ENCODE results near the gene PRKAG2.

PRKAG2 gene

DNA sequence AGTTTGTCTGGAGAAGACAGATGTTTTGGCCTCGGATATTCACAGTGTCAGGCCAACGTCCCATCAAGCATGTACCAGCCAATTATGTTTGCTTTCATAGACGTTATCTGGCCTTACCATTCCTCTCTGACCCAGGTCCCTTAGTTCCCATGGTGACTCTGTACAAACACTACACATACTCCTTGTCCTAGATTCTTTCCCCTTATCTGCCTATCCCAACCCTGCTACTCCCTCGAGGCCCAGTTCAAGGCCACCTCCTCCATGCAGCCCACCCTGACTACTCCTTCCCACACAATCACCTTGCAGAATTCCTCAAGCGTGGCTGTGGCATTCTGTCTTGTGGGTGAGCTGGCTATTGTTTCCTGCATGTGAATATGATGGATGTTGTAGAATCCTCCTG, 155.2 kb downstream of the PRKAG2 start:
- Mint-ChIP-seq H3K36me3 (ENCODE audit: low read depth) (no peaks in the 10 kb centered on the region), H3K27ac (no peak overlapping the region), H3K4me1 (ENCODE audit: low read depth) (no peaks in the 10 kb centered on the region), H3K27me3 (ENCODE audit: low read depth) (no peaks in the 10 kb centered on the region), H3K9me3 (no peaks in the 10 kb centered on the region), H3K4me3 (no peak overlapping the region)
- no peak for DNase-seq (ENCODE audit: low spot score)

DNA sequence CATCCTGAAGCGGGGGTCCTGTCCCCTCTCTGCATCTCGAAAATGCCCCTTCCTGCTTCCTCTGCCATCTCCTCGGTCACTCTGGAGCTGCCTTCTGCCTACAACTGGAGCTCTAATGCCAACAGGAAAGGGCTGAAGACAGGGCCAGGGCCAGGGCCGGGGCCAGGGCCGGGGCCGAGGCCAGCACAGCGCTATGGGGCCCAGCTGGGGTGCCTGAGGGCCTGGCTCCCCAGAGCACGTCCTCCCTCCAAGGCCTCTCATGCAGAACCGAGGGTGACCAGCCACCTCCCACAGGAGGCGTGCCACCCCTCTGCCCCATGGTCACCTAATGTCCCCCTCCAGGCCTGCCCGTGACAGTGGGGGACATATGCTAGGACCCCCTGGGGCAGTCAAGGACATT, 155.7 kb downstream of the PRKAG2 start:
- no peaks in the 10 kb centered on the region for H3K36me3 Mint-ChIP-seq (ENCODE audit: low read depth)
- H3K4me1 Mint-ChIP-seq (ENCODE audit: low read depth), result no peaks in the 10 kb centered on the region
- H3K4me3 Mint-ChIP-seq, result no peak overlapping the region
- no peak for DNase-seq (ENCODE audit: low spot score)
- H3K27ac Mint-ChIP-seq, result no peak overlapping the region
- H3K9me3 Mint-ChIP-seq, result no peaks in the 10 kb centered on the region
- H3K27me3 Mint-ChIP-seq (ENCODE audit: low read depth), result no peaks in the 10 kb centered on the region

DNA sequence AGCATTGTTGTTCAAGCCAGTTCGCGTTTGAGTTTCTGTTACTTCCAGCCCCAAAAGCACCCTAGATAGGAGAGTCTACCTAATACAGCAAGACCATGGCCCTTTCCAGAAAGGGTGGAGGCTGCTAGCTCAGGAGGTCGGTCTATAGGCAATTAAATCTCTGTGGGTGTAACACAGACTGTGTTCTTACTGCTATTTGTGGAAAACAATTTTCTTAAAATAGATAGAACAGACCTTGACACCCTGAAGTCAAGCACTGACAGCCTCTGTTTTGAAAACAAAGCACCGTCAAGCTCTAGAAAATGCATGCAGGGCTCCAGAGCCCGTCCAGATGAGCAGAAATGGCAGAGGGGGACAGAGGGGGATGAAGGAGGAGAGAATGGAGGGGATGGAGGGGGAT, 156.6 kb downstream of the PRKAG2 start:
- no peaks in the 10 kb centered on the region for H3K27me3 Mint-ChIP-seq (ENCODE audit: low read depth)
- no peak overlapping the region for H3K4me3 Mint-ChIP-seq
- no peaks in the 10 kb centered on the region for H3K36me3 Mint-ChIP-seq (ENCODE audit: low read depth)
- no peak overlapping the region for H3K27ac Mint-ChIP-seq
- H3K9me3 Mint-ChIP-seq, result no peaks in the 10 kb centered on the region
- no peaks in the 10 kb centered on the region for H3K4me1 Mint-ChIP-seq (ENCODE audit: low read depth)
- DNase-seq (ENCODE audit: low spot score), result no peak

DNA sequence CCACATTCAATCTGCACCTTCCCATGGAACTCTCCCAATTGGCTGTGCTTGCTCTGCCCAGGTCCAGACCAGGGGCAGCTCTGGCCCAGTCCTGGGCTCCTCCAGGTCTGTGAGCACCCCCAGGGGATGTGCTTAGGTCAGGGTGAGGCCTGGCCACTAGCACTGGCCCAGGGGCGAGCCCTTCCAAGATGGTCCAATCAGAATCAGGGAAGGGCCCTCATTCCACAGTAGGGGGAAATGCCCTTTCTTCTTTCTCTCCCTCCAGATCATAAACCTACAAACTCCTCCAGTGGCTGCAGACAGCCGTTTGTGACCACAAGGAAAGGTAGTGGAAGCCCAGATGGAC, 157.0 kb downstream of the PRKAG2 start:
- H3K36me3 Mint-ChIP-seq (ENCODE audit: low read depth), result no peaks in the 10 kb centered on the region
- H3K4me1 Mint-ChIP-seq (ENCODE audit: low read depth), result no peaks in the 10 kb centered on the region
- no peak overlapping the region for H3K27ac Mint-ChIP-seq
- no peaks in the 10 kb centered on the region for H3K9me3 Mint-ChIP-seq
- no peaks in the 10 kb centered on the region for H3K27me3 Mint-ChIP-seq (ENCODE audit: low read depth)
- no peak for DNase-seq (ENCODE audit: low spot score)
- H3K4me3 Mint-ChIP-seq, result no peak overlapping the region

DNA sequence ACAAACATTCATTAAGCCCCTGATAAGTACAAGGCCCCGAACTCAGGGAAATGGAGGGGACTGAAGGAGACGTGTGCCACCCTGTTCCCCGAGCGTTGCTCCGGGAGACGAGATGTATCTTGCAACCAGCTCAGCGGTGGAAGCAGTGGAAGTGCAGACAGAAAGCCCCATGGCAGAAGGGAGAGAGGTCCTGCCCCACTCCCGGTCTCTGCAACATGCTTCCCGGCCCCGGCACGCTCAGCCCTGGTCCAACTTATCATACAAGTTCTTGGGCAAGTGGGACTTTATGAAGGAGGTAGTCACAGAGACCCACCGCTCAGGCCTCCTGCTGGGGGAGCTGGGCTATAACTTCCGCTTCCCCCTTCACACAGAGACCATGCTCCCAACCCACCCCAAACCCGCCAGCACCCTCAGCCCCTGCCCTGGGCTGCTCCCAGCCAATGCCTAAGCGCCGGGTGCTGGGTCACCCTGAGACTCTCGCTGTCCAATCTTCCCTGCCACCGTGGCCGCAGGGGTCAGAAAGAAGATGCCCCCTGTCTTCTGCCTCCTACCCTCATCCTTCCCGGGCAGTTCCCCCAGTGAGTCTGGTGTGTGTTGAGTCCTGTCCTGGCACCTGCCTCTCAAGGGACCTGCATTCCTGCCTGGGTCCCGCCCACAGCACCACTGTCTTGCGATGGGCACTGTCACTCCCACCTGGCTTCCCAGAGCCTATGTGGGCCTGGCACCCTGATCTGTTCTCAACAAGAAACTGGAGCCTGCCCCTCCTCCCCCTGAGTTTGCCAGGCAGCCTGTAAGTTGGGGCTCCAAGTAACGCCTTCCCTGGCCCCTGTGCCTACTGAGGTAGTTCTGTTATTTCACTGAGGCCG, 157.7 kb downstream of the PRKAG2 start:
- Mint-ChIP-seq H3K27ac (no peak overlapping the region), H3K9me3 (no peaks in the 10 kb centered on the region), H3K4me1 (ENCODE audit: low read depth) (no peaks in the 10 kb centered on the region), H3K27me3 (ENCODE audit: low read depth) (no peaks in the 10 kb centered on the region), H3K4me3 (no peak overlapping the region), H3K36me3 (ENCODE audit: low read depth) (no peaks in the 10 kb centered on the region)
- no peak for DNase-seq (ENCODE audit: low spot score)

DNA sequence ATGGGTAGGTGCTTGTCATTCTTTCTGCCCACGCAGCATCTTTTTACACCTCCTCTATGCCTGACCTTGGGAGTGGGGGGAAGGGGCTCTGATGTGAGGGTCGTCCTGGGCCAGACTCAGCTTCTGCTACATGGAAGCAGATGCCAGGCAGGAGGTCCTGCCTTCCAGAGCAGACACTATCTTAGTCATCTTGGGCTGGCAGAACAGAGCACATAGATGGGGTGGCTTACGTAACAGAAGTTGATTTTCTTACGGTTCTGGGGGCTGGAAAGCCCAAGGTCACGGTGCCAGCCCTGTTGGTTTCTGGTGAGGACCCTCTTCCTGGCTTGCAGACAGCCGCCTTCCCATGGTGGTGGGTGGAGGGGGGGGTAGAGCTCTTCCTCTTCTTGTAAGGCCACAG, 159.0 kb downstream of the PRKAG2 start:
- no peak for DNase-seq (ENCODE audit: low spot score)
- no peaks in the 10 kb centered on the region for H3K27me3 Mint-ChIP-seq (ENCODE audit: low read depth)
- H3K9me3 Mint-ChIP-seq, result no peaks in the 10 kb centered on the region
- H3K4me1 Mint-ChIP-seq (ENCODE audit: low read depth), result no peaks in the 10 kb centered on the region
- H3K4me3 Mint-ChIP-seq, result no peak overlapping the region
- H3K36me3 Mint-ChIP-seq (ENCODE audit: low read depth), result no peaks in the 10 kb centered on the region
- no peak overlapping the region for H3K27ac Mint-ChIP-seq

DNA sequence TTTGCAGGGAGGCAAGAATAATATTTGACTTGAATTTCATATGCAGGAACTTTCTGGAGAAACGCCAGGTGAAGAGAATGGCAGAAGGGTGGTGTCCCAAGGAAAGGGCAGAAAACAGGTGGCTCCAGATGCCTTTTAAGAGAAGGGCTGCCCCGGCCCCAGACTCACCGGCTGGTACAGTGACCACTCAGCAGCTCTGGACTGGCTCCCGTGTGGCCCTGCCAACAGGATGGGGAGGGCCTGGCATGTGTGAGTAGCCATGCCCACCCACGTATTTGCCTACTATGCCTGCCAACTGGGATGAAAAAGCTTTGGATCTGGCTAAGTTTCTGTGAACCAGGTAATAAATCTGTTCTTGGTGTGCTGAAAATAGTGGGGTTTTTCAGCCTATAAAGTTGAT, 159.5 kb downstream of the PRKAG2 start:
- no peaks in the 10 kb centered on the region for H3K36me3 Mint-ChIP-seq (ENCODE audit: low read depth)
- no peaks in the 10 kb centered on the region for H3K9me3 Mint-ChIP-seq
- H3K4me3 Mint-ChIP-seq, result no peak overlapping the region
- H3K27me3 Mint-ChIP-seq (ENCODE audit: low read depth), result no peaks in the 10 kb centered on the region
- H3K4me1 Mint-ChIP-seq (ENCODE audit: low read depth), result no peaks in the 10 kb centered on the region
- DNase-seq (ENCODE audit: low spot score), result no peak
- no peak overlapping the region for H3K27ac Mint-ChIP-seq

DNA sequence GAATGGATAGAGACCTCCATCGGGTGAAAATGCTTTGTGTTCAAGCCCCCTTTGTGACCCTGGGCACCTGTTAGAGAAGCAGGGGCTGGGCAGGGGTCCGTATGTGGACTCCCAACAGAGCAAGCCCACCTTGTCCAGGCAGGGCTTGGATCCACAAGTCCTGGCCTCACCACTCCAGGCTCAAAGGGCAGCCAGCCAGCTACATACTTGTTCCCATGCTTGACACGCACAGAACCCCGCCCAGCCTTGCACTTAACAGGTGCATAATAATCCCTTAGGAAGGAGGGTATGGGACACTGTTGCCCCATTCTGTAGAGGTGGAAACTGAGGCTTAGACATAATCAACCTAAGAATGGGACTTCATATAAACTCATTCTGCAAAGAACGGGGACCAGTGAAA, 160.6 kb downstream of the PRKAG2 start:
- Mint-ChIP-seq H3K4me3 (no peak overlapping the region), H3K9me3 (no peaks in the 10 kb centered on the region), H3K27me3 (ENCODE audit: low read depth) (no peaks in the 10 kb centered on the region), H3K27ac (no peak overlapping the region), H3K4me1 (ENCODE audit: low read depth) (no peaks in the 10 kb centered on the region), H3K36me3 (ENCODE audit: low read depth) (no peaks in the 10 kb centered on the region)
- DNase-seq (ENCODE audit: low spot score), result no peak

DNA sequence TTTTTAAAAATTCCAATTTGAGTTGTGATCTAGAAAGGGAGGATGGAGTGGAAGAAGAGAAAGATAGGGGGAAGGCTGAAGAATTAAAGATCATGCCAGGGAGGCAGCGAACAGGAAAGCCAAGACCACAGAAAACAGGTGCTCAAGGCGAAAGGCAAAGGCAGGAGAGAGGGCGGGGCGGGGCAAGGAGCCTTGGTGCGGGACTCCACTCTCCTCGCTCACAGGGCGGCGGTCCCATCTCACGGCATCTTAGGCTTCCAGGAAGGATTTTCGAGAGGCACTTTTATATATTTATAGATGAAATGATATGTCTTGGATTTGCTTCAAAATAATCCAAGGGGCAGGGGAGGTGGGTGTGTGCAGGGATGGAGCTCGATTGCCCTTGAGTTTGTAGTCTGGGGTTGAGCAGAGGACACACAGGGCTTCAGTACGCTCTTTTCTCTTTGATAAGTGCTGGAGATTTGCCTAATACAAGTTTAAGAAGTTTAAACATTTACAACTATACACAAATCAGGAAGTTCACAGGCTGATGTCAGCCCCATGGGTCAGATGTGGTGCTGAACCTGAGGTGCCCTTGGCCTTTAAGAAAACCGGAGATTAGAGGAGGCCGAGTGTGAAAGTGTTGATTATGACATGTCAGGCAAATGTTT, 161.1 kb downstream of the PRKAG2 start:
- Mint-ChIP-seq H3K9me3 (no peaks in the 10 kb centered on the region), H3K36me3 (ENCODE audit: low read depth) (no peaks in the 10 kb centered on the region), H3K4me3 (no peak overlapping the region), H3K4me1 (ENCODE audit: low read depth) (no peaks in the 10 kb centered on the region), H3K27ac (no peak overlapping the region), H3K27me3 (ENCODE audit: low read depth) (no peaks in the 10 kb centered on the region)
- DNase-seq (ENCODE audit: low spot score), result no peak

DNA sequence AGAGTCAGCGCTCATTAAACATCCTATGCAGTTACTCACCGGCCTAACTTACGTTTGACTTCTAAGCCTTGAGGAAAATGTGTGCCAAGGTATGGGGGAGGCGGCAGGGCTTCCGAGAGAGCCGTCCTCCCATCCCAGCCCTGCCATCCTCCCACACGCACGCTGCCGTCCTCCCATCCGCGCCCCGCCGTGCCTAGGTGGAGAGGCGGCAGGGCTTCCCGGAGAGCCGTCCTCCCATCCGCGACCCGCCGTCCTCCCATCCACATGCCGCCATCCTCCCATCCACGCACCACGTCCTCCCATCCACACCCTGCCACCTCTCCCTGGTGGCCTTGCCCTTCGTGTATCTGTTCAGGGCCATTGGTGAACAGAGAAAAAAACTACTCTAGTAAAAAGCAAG, 162.7 kb downstream of the PRKAG2 start:
- no peak for DNase-seq (ENCODE audit: low spot score)
- Mint-ChIP-seq H3K27ac (no peak overlapping the region), H3K4me3 (no peak overlapping the region), H3K27me3 (ENCODE audit: low read depth) (no peaks in the 10 kb centered on the region), H3K9me3 (no peaks in the 10 kb centered on the region), H3K4me1 (ENCODE audit: low read depth) (no peaks in the 10 kb centered on the region), H3K36me3 (ENCODE audit: low read depth) (no peaks in the 10 kb centered on the region)

DNA sequence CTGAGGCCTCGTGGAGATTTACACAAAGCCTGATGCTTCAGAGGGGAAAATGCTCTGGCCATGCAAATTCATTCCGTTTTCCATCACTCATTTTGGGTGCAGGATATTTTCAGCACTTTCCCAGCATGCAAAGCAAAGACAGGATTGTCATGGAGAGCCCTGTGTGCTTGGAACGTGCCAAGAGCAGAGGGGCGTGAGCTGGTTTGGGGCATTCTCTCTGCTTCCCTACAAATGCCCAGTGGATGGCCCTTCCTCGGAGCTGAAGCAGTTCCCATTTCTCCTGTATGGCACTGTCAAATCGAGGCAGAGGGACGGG, 164.1 kb downstream of the PRKAG2 start:
- H3K36me3 Mint-ChIP-seq (ENCODE audit: low read depth), result no peaks in the 10 kb centered on the region
- no peak overlapping the region for H3K4me3 Mint-ChIP-seq
- no peaks in the 10 kb centered on the region for H3K4me1 Mint-ChIP-seq (ENCODE audit: low read depth)
- no peak overlapping the region for H3K27ac Mint-ChIP-seq
- DNase-seq (ENCODE audit: low spot score), result no peak
- H3K27me3 Mint-ChIP-seq (ENCODE audit: low read depth), result no peaks in the 10 kb centered on the region
- H3K9me3 Mint-ChIP-seq, result no peaks in the 10 kb centered on the region

DNA sequence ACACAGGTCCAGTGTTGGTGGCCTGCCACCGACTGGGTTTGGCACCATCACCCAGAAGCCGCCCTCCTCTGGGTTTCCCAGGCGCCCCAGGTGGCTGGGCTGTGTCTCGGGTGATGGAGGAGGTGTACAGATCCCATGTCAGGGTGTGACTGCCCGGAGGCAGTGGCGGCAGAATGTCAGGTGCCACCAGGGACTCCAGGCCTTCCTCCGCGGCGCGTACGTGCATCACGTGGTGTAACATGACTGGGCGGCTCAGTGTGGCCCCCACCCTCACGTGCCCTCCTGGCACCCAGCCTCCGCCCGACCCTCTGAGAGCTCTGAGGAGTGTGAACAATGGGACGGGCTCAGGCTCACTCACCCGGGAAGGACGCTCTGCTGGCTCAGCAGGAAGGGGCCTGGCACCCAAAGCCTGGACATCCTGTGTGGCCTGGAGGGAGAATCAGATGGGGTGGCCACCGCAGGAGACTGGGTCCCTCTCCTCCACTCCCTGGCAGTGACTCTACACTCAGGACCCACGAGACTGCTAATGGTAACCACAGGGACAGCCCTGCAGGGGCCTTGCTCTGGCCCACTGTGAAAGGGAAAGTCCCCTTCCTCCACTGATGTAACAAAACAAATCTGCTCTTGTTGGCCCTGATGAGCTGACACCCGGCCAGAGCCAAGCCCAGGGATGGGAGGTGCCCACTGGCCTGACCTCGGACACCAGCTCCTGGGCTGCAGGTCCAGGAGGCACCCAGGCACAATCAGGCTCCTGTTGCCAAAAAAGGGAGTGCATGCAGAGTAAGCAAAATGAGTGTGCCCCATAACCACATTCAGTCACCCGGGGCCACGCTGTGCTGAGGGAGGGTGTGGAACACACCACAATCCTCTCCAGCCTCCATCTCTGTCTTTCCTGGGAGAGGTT, 164.8 kb downstream of the PRKAG2 start:
- no peak for DNase-seq (ENCODE audit: low spot score)
- H3K27ac Mint-ChIP-seq, result no peak overlapping the region
- no peaks in the 10 kb centered on the region for H3K9me3 Mint-ChIP-seq
- no peak overlapping the region for H3K4me3 Mint-ChIP-seq
- no peaks in the 10 kb centered on the region for H3K4me1 Mint-ChIP-seq (ENCODE audit: low read depth)
- no peaks in the 10 kb centered on the region for H3K27me3 Mint-ChIP-seq (ENCODE audit: low read depth)
- H3K36me3 Mint-ChIP-seq (ENCODE audit: low read depth), result no peaks in the 10 kb centered on the region

DNA sequence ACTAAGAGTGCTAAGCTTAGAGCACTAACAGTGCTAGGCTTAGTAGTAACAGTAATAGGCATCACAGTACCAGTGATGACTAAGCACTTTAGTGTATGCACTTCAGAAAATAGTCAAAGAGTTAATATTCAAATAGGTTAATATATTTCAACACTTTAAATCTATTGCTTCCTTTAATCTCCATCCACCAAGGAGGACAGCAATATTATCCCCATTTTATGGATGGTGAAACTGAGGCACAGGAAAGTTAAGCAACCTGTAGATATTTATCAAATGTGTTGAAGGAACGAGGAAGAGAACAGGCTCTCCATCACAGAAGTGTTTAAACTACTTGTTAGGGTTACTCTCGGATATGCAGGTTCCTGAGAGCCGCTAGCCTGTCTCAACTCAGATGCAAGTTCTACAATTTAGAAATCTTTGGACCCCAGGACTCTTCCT, 165.5 kb downstream of the PRKAG2 start:
- Mint-ChIP-seq H3K27me3 (ENCODE audit: low read depth) (no peaks in the 10 kb centered on the region), H3K4me1 (ENCODE audit: low read depth) (no peaks in the 10 kb centered on the region), H3K27ac (no peak overlapping the region), H3K4me3 (no peak overlapping the region), H3K36me3 (ENCODE audit: low read depth) (no peaks in the 10 kb centered on the region), H3K9me3 (no peaks in the 10 kb centered on the region)
- no peak for DNase-seq (ENCODE audit: low spot score)

All from T-helper 2 cell treated with Interferon-gamma antibody and Interleukin-4, amounts not matched to agents 5 μg/mL and 100 μg/mL, for 36 hours (primary cell).